Endothelial cell of umbilical vein (primary cell): ENCODE results near the gene SLC39A8. TPM values are rescaled to one million over a fixed set of nuclear protein-coding genes. Genes with fewer than 3 reads are reported as not detected.

ENCODE experiments used
- BruUV-seq: library from RNA; stranded (reverse); fragments of 400-500 nt; replicated peaks from 2 replicates; lab custom pipeline; 2021; lab: Mats Ljungman, UMichigan
- CTCF ChIA-PET: fragments of 300-600, 350-600 bp; sonication (Branson Sonifier 250); formaldehyde crosslinking; loops from one replicate; lab custom pipeline; 2021; ENCODE audit warnings: antibody characterized with exemption, inconsistent platforms; lab: Charles Lee
- POLR2A ChIA-PET: fragments of 300-600, 350-600 bp; sonication (Branson Sonifier 250); formaldehyde crosslinking; loops from one replicate; lab custom pipeline; 2021; ENCODE audit warnings: antibody characterized with exemption, inconsistent platforms; lab: Charles Lee
- DNase-seq: peaks from one replicate; pipeline ENCODE4 v3.0.0-alpha.2; 2011; ENCODE audit warnings: low read depth, low spot score
- FAIRE-seq: peaks from 2 replicates; lab custom pipeline; 2011; peaks lifted over from hg19 to GRCh38; lab: Jason Lieb, UNC
- H2AFZ ChIP-seq: 2 replicates; pipeline ENCODE4 v1.6.0; 2012; ENCODE audit warnings: low read depth, low read length, control low read depth, inconsistent platforms
- H3K27ac ChIP-seq: 2 replicates; pipeline ENCODE4 v1.5.1; 2011; ENCODE audit warnings: low read depth, mild to moderate bottlenecking, control low read depth, low read length, moderate library complexity; ENCODE audit not compliant: insufficient read depth
- H3K27me3 ChIP-seq, 2 experiments: 2 replicates each; pipeline versions ENCODE4 v1.6.0 to v1.6.1; 2011; ENCODE audit warnings: low read length in 2 of 2, mixed read lengths in 1 of 2; ENCODE audit not compliant: control insufficient read depth in 2 of 2, insufficient read depth in 2 of 2
- H3K36me3 ChIP-seq, 2 experiments: 2 replicates in 1 of 2; 3 replicates in 1 of 2; pipeline ENCODE4 v1.5.1; 2011; ENCODE audit warnings: low read length in 2 of 2, mild to moderate bottlenecking in 1 of 2, moderate library complexity in 1 of 2; ENCODE audit not compliant: control insufficient read depth in 2 of 2, insufficient read depth in 2 of 2; ENCODE audit errors: extremely low read depth in 1 of 2
- H3K4me1 ChIP-seq: 3 replicates; pipeline ENCODE4 v1.5.1; 2011; ENCODE audit warnings: mild to moderate bottlenecking, low read length; ENCODE audit not compliant: control insufficient read depth, insufficient read depth; ENCODE audit errors: extremely low read depth
- H3K4me2 ChIP-seq: 2 replicates; pipeline ENCODE4 v1.6.1; 2011; ENCODE audit warnings: low read length, control low read depth, mixed read lengths; ENCODE audit not compliant: insufficient read depth
- H3K4me3 ChIP-seq, 3 experiments: fragments of 200-600 bp in 1 of 3; sonication (generic), shearing (Covaris generic) in 1 of 3; replicated peaks in 1 of 3; 2 replicates each; pipeline ENCODE4 v1.5.1; 2011 to 2016; ENCODE audit warnings: control low read depth in 3 of 3, low read length in 3 of 3, mild to moderate bottlenecking in 2 of 3, inconsistent platforms in 1 of 3, low read depth in 1 of 3, moderate library complexity in 1 of 3; ENCODE audit not compliant: insufficient read depth in 1 of 3
- H3K79me2 ChIP-seq: 2 replicates; pipeline ENCODE4 v1.6.0; 2012; ENCODE audit warnings: low read length, inconsistent platforms; ENCODE audit not compliant: control insufficient read depth, insufficient read depth
- H3K9ac ChIP-seq: replicated peaks from 2 replicates; pipeline ENCODE3; 2011; ENCODE audit warnings: low read length, control low read depth; ENCODE audit not compliant: insufficient read depth; ENCODE audit errors: extremely low read depth
- H3K9me1 ChIP-seq: replicated peaks from 3 replicates; pipeline ENCODE4 v1.6.0; 2011; ENCODE audit warnings: mild to moderate bottlenecking, low read length; ENCODE audit not compliant: control insufficient read depth, insufficient read depth; ENCODE audit errors: extremely low read depth
- H3K9me3 ChIP-seq: replicated peaks from 2 replicates; pipeline ENCODE4 v1.5.1; 2012; ENCODE audit warnings: low read length, inconsistent platforms; ENCODE audit not compliant: control insufficient read depth, insufficient read depth
- H4K20me1 ChIP-seq: replicated peaks from 2 replicates; pipeline ENCODE3; 2011; ENCODE audit warnings: mild to moderate bottlenecking, low read length; ENCODE audit not compliant: control insufficient read depth, insufficient read depth; ENCODE audit errors: extremely low read depth
- CTCF ChIP-seq, 2 donors: IDR thresholded peaks; 1 replicate in 1 of 2; 2 replicates in 1 of 2; pipeline ENCODE4 v1.5.1; 2011; ENCODE audit warnings: low read length in 2 of 2, mild to moderate bottlenecking in 2 of 2, moderate library complexity in 2 of 2, control low read depth in 1 of 2, inconsistent platforms in 1 of 2, low read depth in 1 of 2; ENCODE audit not compliant: insufficient read depth in 1 of 2; ENCODE audit errors: extremely low read depth in 1 of 2
- EZH2 ChIP-seq: IDR thresholded peaks from 2 replicates; pipeline ENCODE4 v1.6.1; 2012; ENCODE audit warnings: borderline replicate concordance, low read depth, mild to moderate bottlenecking, moderate library complexity, low read length, inconsistent platforms; ENCODE audit not compliant: severe bottlenecking
- FOS ChIP-seq: IDR thresholded peaks from 2 replicates; pipeline ENCODE4 v1.6.1; 2011; ENCODE audit warnings: mild to moderate bottlenecking, low read length, moderate library complexity, borderline replicate concordance; ENCODE audit not compliant: insufficient read depth
- GATA2 ChIP-seq: IDR thresholded peaks from 2 replicates; pipeline ENCODE4 v1.7.0; 2011; ENCODE audit warnings: low read depth, mild to moderate bottlenecking, moderate library complexity, mixed read lengths, low read length; ENCODE audit not compliant: insufficient read length, insufficient read depth
- JUN ChIP-seq: IDR thresholded peaks from 2 replicates; pipeline ENCODE4 v1.6.1; 2011; ENCODE audit warnings: borderline replicate concordance, low read depth; ENCODE audit not compliant: insufficient read length, insufficient read depth
- MYC ChIP-seq: IDR thresholded peaks from one replicate; pipeline ENCODE4 v1.6.1; 2011; ENCODE audit warnings: mild to moderate bottlenecking, low read depth, low read length
- POLR2A ChIP-seq: IDR thresholded peaks from 2 replicates; pipeline ENCODE4 v1.6.1; 2012; ENCODE audit warnings: low read depth, mild to moderate bottlenecking, control low read depth, low read length
- POLR2AphosphoS5 ChIP-seq: IDR thresholded peaks from 2 replicates; pipeline ENCODE4 v1.6.1; 2012; ENCODE audit warnings: low read depth, mild to moderate bottlenecking, control low read depth, low read length, moderate library complexity; ENCODE audit not compliant: insufficient read depth
- dilution Hi-C: fragments of 300-500 bp; cut with MboI; formaldehyde crosslinking; loops from one replicate; pipeline ENCODE4 v1.15.0; 2019; ENCODE audit warnings: low sequenced_read_pairs; ENCODE audit not compliant: extremely low pct_ligation_motif_present
- intact Hi-C: fragments of 100-400 bp; cut with micrococcal nuclease; formaldehyde crosslinking; loops from one replicate; pipeline ENCODE4 v1.10.0; 2022
- polyA plus RNA-seq, 4 experiments: library from polyadenylated mRNA; depleted of rRNA in 3 of 4; stranded (reverse) in 3 of 4; unstranded in 1 of 4; fragments of >200 nt; gene quantifications; 2 replicates each; pipeline versions ENCODE4 v1.2.1 to v1.2.3, GENCODE V29; 2011 to 2012; ENCODE audit warnings: missing spikeins in 1 of 4
- total RNA-seq: library from RNA; stranded (reverse); gene quantifications from 2 replicates; pipeline ENCODE4 v1.2.3, GENCODE V29; 2021
- TF ChIP-seq, protein P1 (sequence below): IDR thresholded peaks from 2 replicates; pipeline ENCODE4 v1.6.1; 2011; ENCODE audit not compliant: insufficient read depth, insufficient read length

Gene SLC39A8
- total and polyA plus RNA-seq, 2 donors (not counting 3 experiments of a cell fraction or from before 2014, with no cell fraction given), result 1.7 to 6.7 TPM

DNA sequence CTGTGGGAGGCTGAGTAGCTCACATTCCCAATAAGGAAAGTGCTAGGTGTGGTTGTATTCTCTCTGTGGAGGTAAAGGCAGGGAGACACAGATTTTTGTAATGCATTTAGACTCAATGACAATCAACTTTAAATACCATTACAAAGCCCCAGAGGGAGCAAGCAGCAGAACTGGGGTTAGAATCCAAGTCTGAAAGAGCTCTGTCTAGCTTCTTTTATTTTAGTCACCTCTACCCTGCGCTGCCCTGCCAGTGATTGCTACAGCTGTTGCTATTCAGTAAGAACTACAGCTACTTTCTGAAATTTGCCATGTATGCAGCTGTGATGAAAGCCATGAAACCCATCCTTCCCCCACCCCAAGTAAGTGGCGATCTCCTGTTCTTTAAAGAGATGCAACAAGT, 22.5 kb downstream of the SLC39A8 start:
- dilution Hi-C loops, result no loop called here
- Histone ChIP-seq H3K4me1 (no peaks in the 10 kb centered on the region), H2AFZ (no peak overlapping the region), H3K79me2 (no peaks in the 10 kb centered on the region), H3K4me3 (no peak overlapping the region), H3K27me3 (no peaks in the 10 kb centered on the region), H4K20me1 (no peaks in the 10 kb centered on the region), H3K4me2 (no peak overlapping the region), H3K9me3 (no peaks in the 10 kb centered on the region), H3K36me3 (no peaks in the 10 kb centered on the region), H3K9ac (no peak overlapping the region), H3K9me1 (no peaks in the 10 kb centered on the region), H3K27ac (no peak overlapping the region)
- CTCF ChIA-PET, result interaction anchor here (0.8 to 1.1 kb wide), 2 partner anchors 11 to 23 kb away, joined by 3 to 4 read pairs; no protein-coding TSS in a partner anchor
- no TSS peak for BruUV-seq
- no peak for TF ChIP-seq POLR2A
- no peak for TF ChIP-seq POLR2AphosphoS5
- FAIRE-seq, result no peak
- POLR2A ChIA-PET, result no interaction called here
- DNase-seq, result no peak
- intact Hi-C loops, result no loop called here

- no peak for DNase-seq
- FAIRE-seq, result no peak
- Histone ChIP-seq H3K4me1 (no peaks in the 10 kb centered on the region), H3K9me3 (no peaks in the 10 kb centered on the region), H3K4me3 (no peak overlapping the region), H3K27me3 (no peaks in the 10 kb centered on the region), H3K27ac (no peak overlapping the region), H3K79me2 (no peaks in the 10 kb centered on the region), H3K36me3 (no peaks in the 10 kb centered on the region), H3K9ac (no peak overlapping the region), H3K9me1 (no peaks in the 10 kb centered on the region), H2AFZ (no peak overlapping the region), H3K4me2 (no peak overlapping the region), H4K20me1 (no peaks in the 10 kb centered on the region)
- ChIA-PET POLR2A (no interaction called here), CTCF (interaction anchor here (1.1 to 1.2 kb wide), 2 partner anchors 9 to 12 kb away, joined by 3 read pairs; no protein-coding TSS in a partner anchor)
- dilution Hi-C loops, result no loop called here
- no peak for TF ChIP-seq POLR2A
- no peak for TF ChIP-seq FOS
- no peak for TF ChIP-seq POLR2AphosphoS5
- TF ChIP-seq CTCF (IDR thresholded peaks at IDR 0.05; ENCODE audit: extremely low read depth in 1 of 2, insufficient read depth in 1 of 2, low read depth in 1 of 2, low read length in 2 of 2), result no peak
- no peak for TF ChIP-seq GATA2
- TF ChIP-seq MYC, result no peak
- TF ChIP-seq, protein P1, sequence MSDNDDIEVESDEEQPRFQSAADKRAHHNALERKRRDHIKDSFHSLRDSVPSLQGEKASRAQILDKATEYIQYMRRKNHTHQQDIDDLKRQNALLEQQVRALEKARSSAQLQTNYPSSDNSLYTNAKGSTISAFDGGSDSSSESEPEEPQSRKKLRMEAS, result no peak
- no peak for TF ChIP-seq EZH2
- no peak for TF ChIP-seq JUN
- intact Hi-C loops, result no loop called here
- no TSS peak for BruUV-seq
Measured at GRCh38 chr4:102321260-102321995, 23.9 kb downstream of the SLC39A8 start.
